ENCODE measurements around the gene RP9. TPM values are rescaled to one million over a fixed set of nuclear protein-coding genes. Genes with fewer than 3 reads are reported as not detected.
A peak's percentile ranks its signal among the peaks of the same experiment; 100 is the strongest.

Gene RP9
- total RNA-seq, 1 donor from 2014 or later: 17.8 TPM

DNA sequence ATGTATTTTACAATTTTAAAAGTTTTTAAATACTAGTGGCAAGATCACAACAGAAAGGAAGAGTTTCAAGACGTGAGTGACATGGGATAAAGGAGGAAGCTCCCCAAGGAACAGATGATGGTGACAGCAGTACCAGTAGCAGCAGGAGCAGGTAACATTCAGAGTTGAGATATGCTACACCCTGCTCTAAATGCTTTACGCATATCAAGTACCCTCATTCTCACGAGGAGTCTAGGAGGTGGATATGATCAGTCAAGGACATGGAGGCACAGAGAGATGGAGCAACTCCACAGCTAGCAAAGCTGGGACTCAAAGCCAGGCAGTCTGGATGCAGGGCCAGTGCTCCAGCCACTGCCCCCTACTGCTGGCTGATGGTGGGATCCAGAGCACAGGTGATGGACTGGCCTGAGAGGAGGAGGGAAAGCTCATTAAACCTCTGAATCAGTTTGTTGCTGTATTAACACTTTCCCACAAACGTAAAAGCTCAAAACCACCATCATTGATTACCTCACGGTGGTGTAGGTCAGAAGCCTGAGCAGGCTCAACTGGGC is 17.5 kb downstream of the RP9 start:
- TF ChIP-seq CTCF (IDR thresholded peaks at IDR 0.05; ENCODE audit: insufficient read depth, low read depth, low read length) (no peak), EZH2 (IDR thresholded peaks at IDR 0.05; ENCODE audit: insufficient read depth, low read length) (no peak)
- Mint-ChIP-seq H3K27ac (ENCODE audit: unreplicated experiment) (no peak overlapping the region), H3K27me3 (ENCODE audit: low read depth, unreplicated experiment) (no peaks in the 10 kb centered on the region), H3K4me3 (ENCODE audit: unreplicated experiment) (no peak overlapping the region), H3K4me1 (ENCODE audit: low read depth, unreplicated experiment) (peaks cover 3% of the 10 kb centered on the region), H3K36me3 (ENCODE audit: low read depth, unreplicated experiment) (peaks cover 6% of the 10 kb centered on the region), H3K9me3 (ENCODE audit: unreplicated experiment) (no peaks in the 10 kb centered on the region)
- peak overlapping the region; percentile 49 for H3K4me2 ChIP-seq (ENCODE audit: low read length)
- H3K9me3 ChIP-seq (ENCODE audit: insufficient read depth, low read depth, low read length): no peaks in the 10 kb centered on the region
- H3K27me3 ChIP-seq (ENCODE audit: insufficient read depth, low read length): no peaks in the 10 kb centered on the region
- no peak overlapping the region for H3K4me3 ChIP-seq (ENCODE audit: insufficient read depth, low read depth, low read length)
- no peak overlapping the region for H2AFZ ChIP-seq (ENCODE audit: low read depth, low read length)
- FAIRE-seq: no peak
- peak overlapping the region; percentile 43 for H3K27ac ChIP-seq (ENCODE audit: low read depth, low read length)
- H3K9ac ChIP-seq (ENCODE audit: low read length): peak overlapping the region; percentile 9
- H4K20me1 ChIP-seq (ENCODE audit: insufficient read depth, low read length): no peaks in the 10 kb centered on the region
- H3K36me3 ChIP-seq (ENCODE audit: insufficient read depth, low read length): peaks cover 20% of the 10 kb centered on the region
- H3K4me1 ChIP-seq (ENCODE audit: insufficient read depth, low read length): peaks cover 8% of the 10 kb centered on the region
- no peaks in the 10 kb centered on the region for H3K79me2 ChIP-seq (ENCODE audit: insufficient read depth, low read length)
- no peak for DNase-seq (ENCODE audit: low read depth)

DNA sequence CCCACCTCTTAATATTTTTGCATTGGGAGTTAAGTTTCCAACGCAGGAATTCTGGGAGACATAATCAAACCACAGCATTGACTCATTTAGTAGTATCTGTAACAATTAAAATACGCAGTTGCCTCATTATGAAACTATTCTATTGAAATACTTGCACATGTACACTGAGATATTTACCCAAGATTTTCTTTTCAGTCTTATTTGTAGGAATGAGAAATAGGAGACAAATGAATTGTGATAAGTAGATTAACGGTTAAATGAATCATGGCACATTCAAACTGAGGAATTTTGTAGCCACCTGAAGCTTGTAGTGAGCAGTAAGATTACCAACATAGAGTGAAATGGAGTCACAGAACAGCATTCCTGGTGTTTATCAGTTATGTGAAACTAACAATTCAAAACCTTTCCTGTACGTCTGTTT is 18.1 kb downstream of the RP9 start:
- Mint-ChIP-seq H3K27ac (ENCODE audit: unreplicated experiment) (no peak overlapping the region), H3K27me3 (ENCODE audit: low read depth, unreplicated experiment) (no peaks in the 10 kb centered on the region), H3K4me3 (ENCODE audit: unreplicated experiment) (no peak overlapping the region), H3K36me3 (ENCODE audit: low read depth, unreplicated experiment) (peaks cover 6% of the 10 kb centered on the region), H3K9me3 (ENCODE audit: unreplicated experiment) (no peaks in the 10 kb centered on the region), H3K4me1 (ENCODE audit: low read depth, unreplicated experiment) (peaks cover 3% of the 10 kb centered on the region)
- Histone ChIP-seq H3K9ac (ENCODE audit: low read length) (peak overlapping the region; percentile 9), H3K4me2 (ENCODE audit: low read length) (peak overlapping the region; percentile 49), H2AFZ (ENCODE audit: low read depth, low read length) (no peak overlapping the region), H3K4me3 (ENCODE audit: insufficient read depth, low read depth, low read length) (no peak overlapping the region), H3K27me3 (ENCODE audit: insufficient read depth, low read length) (no peaks in the 10 kb centered on the region), H4K20me1 (ENCODE audit: insufficient read depth, low read length) (no peaks in the 10 kb centered on the region), H3K36me3 (ENCODE audit: insufficient read depth, low read length) (peaks cover 14% of the 10 kb centered on the region), H3K4me1 (ENCODE audit: insufficient read depth, low read length) (peaks cover 8% of the 10 kb centered on the region), H3K9me3 (ENCODE audit: insufficient read depth, low read depth, low read length) (no peaks in the 10 kb centered on the region), H3K27ac (ENCODE audit: low read depth, low read length) (peak overlapping the region; percentile 43), H3K79me2 (ENCODE audit: insufficient read depth, low read length) (no peaks in the 10 kb centered on the region)
- no peak for TF ChIP-seq CTCF (IDR thresholded peaks at IDR 0.05; ENCODE audit: insufficient read depth, low read depth, low read length)
- FAIRE-seq (no peak), DNase-seq (ENCODE audit: low read depth) (peak; percentile 92)

DNA sequence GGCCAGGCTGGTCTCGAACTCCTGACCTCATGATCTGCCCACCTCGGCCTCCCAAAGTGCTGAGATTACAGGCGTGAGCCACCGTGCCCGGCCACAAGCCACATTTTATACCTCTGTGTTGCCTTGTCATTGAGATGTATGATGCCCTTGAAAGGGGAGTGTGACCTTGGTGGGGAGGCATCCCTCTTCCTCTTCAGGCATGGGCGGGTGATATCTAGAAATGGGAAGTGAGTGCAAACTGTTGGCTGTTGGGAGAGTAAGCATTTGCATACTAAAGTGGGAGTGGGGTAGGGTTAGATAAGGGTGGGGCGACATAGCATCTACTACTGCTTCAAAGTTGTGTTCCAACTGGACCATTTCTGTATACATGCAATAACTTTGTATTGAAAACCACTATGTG is 20.1 kb downstream of the RP9 start:
- TF ChIP-seq EZH2 (IDR thresholded peaks at IDR 0.05; ENCODE audit: insufficient read depth, low read length): no peak
- TF ChIP-seq CTCF (IDR thresholded peaks at IDR 0.05; ENCODE audit: insufficient read depth, low read depth, low read length): no peak
- no peaks in the 10 kb centered on the region for H3K27me3 Mint-ChIP-seq (ENCODE audit: low read depth, unreplicated experiment)
- Histone ChIP-seq H3K9me3 (ENCODE audit: insufficient read depth, low read depth, low read length) (no peaks in the 10 kb centered on the region), H2AFZ (ENCODE audit: low read depth, low read length) (no peak overlapping the region), H3K4me2 (ENCODE audit: low read length) (no peak overlapping the region), H3K79me2 (ENCODE audit: insufficient read depth, low read length) (no peaks in the 10 kb centered on the region), H3K27me3 (ENCODE audit: insufficient read depth, low read length) (no peaks in the 10 kb centered on the region), H3K4me1 (ENCODE audit: insufficient read depth, low read length) (peaks cover 8% of the 10 kb centered on the region), H3K9ac (ENCODE audit: low read length) (no peak overlapping the region), H3K36me3 (ENCODE audit: insufficient read depth, low read length) (peaks cover 10% of the 10 kb centered on the region), H3K4me3 (ENCODE audit: insufficient read depth, low read depth, low read length) (no peak overlapping the region), H3K27ac (ENCODE audit: low read depth, low read length) (no peak overlapping the region), H4K20me1 (ENCODE audit: insufficient read depth, low read length) (no peaks in the 10 kb centered on the region)
- no peak for DNase-seq (ENCODE audit: low read depth)
- no peak overlapping the region for H3K27ac Mint-ChIP-seq (ENCODE audit: unreplicated experiment)
- no peaks in the 10 kb centered on the region for H3K9me3 Mint-ChIP-seq (ENCODE audit: unreplicated experiment)
- peaks cover 3% of the 10 kb centered on the region for H3K36me3 Mint-ChIP-seq (ENCODE audit: low read depth, unreplicated experiment)
- no peak for FAIRE-seq
- no peak overlapping the region for H3K4me3 Mint-ChIP-seq (ENCODE audit: unreplicated experiment)
- H3K4me1 Mint-ChIP-seq (ENCODE audit: low read depth, unreplicated experiment): peaks cover 3% of the 10 kb centered on the region
